GM19324 (cell line): ENCODE data around the gene NIPAL1.

Experiments
- ATAC-seq: cut with Tn5 transposase; IDR thresholded peaks from one replicate; pipeline ENCODE4 v1.9.1; 2021; ENCODE audit warnings: mild to moderate bottlenecking, moderate library complexity; ENCODE audit not compliant: unreplicated experiment, low FRiP score

The NIPAL1 gene

GRCh38 chr4:48024522-48024921, 8.0 kb downstream of the NIPAL1 start:
- no peak for ATAC-seq

GRCh38 chr4:48025005-48025404, 8.4 kb downstream of the NIPAL1 start:
- ATAC-seq, result no peak

- no peak for ATAC-seq
Observed at GRCh38 chr4:48027653-48028052, 11.1 kb downstream of the NIPAL1 start.

GRCh38 chr4:48028696-48029095, 12.1 kb downstream of the NIPAL1 start:
- ATAC-seq, result no peak

GRCh38 chr4:48030470-48030869, 13.9 kb downstream of the NIPAL1 start:
- no peak for ATAC-seq

- ATAC-seq, result no peak
Observed at GRCh38 chr4:48031802-48032525, 15.4 kb downstream of the NIPAL1 start.

GRCh38 chr4:48032721-48033120, 16.1 kb downstream of the NIPAL1 start:
- ATAC-seq, result no peak

- no peak for ATAC-seq
Observed at GRCh38 chr4:48033412-48033811, 16.8 kb downstream of the NIPAL1 start.

- no peak for ATAC-seq
Observed at GRCh38 chr4:48033825-48034413, 17.3 kb downstream of the NIPAL1 start.

GRCh38 chr4:48035952-48036351, 19.4 kb downstream of the NIPAL1 start:
- no peak for ATAC-seq

- no peak for ATAC-seq
Observed at GRCh38 chr4:48037117-48037462, 20.5 kb downstream of the NIPAL1 start.

- ATAC-seq, result no peak
Observed at GRCh38 chr4:48038666-48039065, 22.1 kb downstream of the NIPAL1 start.

- ATAC-seq, result no peak
Observed at GRCh38 chr4:48039561-48039960, 23.0 kb downstream of the NIPAL1 start.

GRCh38 chr4:48041535-48042137, 25.1 kb downstream of the NIPAL1 start:
- ATAC-seq, result no peak

- no peak for ATAC-seq
Observed at GRCh38 chr4:48042979-48043461, 26.4 kb downstream of the NIPAL1 start.

- no peak for ATAC-seq
Observed at GRCh38 chr4:48043504-48043903, 26.9 kb downstream of the NIPAL1 start.

- ATAC-seq, result no peak
Observed at GRCh38 chr4:48044298-48044697, 27.7 kb downstream of the NIPAL1 start.

GRCh38 chr4:48046059-48046458, 29.5 kb downstream of the NIPAL1 start:
- ATAC-seq, result no peak

GRCh38 chr4:48047421-48047844, 30.9 kb downstream of the NIPAL1 start:
- ATAC-seq, result peak; percentile 97

GRCh38 chr4:48047896-48048295, 31.3 kb downstream of the NIPAL1 start:
- no peak for ATAC-seq

GRCh38 chr4:48049483-48049882, 32.9 kb downstream of the NIPAL1 start:
- ATAC-seq, result no peak

- ATAC-seq, result no peak
Observed at GRCh38 chr4:48051078-48051477, 34.5 kb downstream of the NIPAL1 start.
